Measurements from ENCODE around the gene MGAT3.

MGAT3 gene

DNA sequence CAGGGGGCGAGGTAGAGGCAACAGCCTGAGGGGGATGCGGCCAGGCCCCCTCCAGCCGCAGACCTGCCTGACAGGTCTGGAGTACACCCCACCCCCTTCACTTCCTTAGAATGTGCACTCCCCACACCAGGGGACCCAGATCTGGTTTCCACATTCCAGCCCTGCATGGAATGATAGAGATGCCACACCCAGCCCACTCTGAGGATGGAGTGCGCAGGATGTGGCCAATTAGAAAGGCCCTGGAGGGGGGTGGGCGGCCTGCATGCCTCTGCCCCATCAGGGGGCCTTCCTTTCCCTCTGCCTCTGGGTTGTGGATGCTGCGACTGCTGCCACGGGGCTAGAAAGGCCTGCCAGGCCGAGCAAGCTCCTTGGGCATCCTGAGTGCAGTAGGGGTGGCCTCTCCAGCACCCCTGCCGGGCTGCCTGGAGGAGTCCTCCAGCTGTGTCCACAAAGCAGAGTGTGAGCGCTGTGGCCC lies 28.2 kb upstream of the MGAT3 start:
- Histone ChIP-seq H3K36me3 (ENCODE audit: insufficient read depth, insufficient read length, low read length) (peaks cover 69% of the 10 kb centered on the region), H3K4me1 (ENCODE audit: insufficient read depth, insufficient read length) (peaks cover 21% of the 10 kb centered on the region), H3K9me3 (ENCODE audit: insufficient read depth, low read length) (no peaks in the 10 kb centered on the region), H3K27me3 (ENCODE audit: insufficient read depth, insufficient read length) (no peaks in the 10 kb centered on the region), H3K9ac (ENCODE audit: insufficient read length, low read depth) (peak overlapping the region; percentile 24), H3K4me3 (ENCODE audit: insufficient read length, low read depth) (no peak overlapping the region)
- peak; percentile 85 for DNase-seq (ENCODE audit: low read depth, low spot score)
- no peak for TF ChIP-seq ZNF274 (IDR thresholded peaks at IDR 0.05; ENCODE audit: low read depth, low read length)
- no peak for TF ChIP-seq SUZ12 (IDR thresholded peaks at IDR 0.05; ENCODE audit: extremely low read depth, insufficient read depth, insufficient read length)
- TF ChIP-seq YY1 (IDR thresholded peaks at IDR 0.05; ENCODE audit: insufficient read depth, insufficient read length), result no peak

DNA sequence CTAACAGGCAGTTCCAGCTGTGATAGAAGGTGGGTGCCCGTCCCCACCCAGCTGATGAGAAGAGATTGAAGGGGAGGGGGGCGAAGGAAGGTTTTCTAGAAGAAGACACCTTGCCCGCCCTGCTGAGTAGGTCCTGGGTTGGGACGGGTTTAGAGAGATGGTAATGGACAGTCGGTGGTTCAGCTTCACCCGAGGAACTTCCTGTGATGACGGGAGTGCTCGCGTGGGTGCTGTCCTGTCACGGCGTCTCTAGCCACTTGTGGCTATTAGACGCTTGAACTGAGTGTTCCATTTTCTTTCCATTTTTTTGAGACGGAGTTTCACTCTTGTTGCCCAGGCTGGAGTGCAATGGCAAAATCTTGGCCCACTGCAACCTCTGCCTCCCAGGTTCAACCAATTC lies 27.6 kb upstream of the MGAT3 start:
- H3K4me1 ChIP-seq (ENCODE audit: insufficient read depth, insufficient read length), result peaks cover 21% of the 10 kb centered on the region
- TF ChIP-seq ZNF274 (IDR thresholded peaks at IDR 0.05; ENCODE audit: low read depth, low read length), result no peak
- TF ChIP-seq YY1 (IDR thresholded peaks at IDR 0.05; ENCODE audit: insufficient read depth, insufficient read length), result no peak
- TF ChIP-seq SUZ12 (IDR thresholded peaks at IDR 0.05; ENCODE audit: extremely low read depth, insufficient read depth, insufficient read length), result no peak
- no peak for DNase-seq (ENCODE audit: low read depth, low spot score)
- no peaks in the 10 kb centered on the region for H3K27me3 ChIP-seq (ENCODE audit: insufficient read depth, insufficient read length)
- no peaks in the 10 kb centered on the region for H3K9me3 ChIP-seq (ENCODE audit: insufficient read depth, low read length)
- H3K36me3 ChIP-seq (ENCODE audit: insufficient read depth, insufficient read length, low read length), result peaks cover 64% of the 10 kb centered on the region
- H3K4me3 ChIP-seq (ENCODE audit: insufficient read length, low read depth), result no peak overlapping the region
- H3K9ac ChIP-seq (ENCODE audit: insufficient read length, low read depth), result peak overlapping the region; percentile 24

DNA sequence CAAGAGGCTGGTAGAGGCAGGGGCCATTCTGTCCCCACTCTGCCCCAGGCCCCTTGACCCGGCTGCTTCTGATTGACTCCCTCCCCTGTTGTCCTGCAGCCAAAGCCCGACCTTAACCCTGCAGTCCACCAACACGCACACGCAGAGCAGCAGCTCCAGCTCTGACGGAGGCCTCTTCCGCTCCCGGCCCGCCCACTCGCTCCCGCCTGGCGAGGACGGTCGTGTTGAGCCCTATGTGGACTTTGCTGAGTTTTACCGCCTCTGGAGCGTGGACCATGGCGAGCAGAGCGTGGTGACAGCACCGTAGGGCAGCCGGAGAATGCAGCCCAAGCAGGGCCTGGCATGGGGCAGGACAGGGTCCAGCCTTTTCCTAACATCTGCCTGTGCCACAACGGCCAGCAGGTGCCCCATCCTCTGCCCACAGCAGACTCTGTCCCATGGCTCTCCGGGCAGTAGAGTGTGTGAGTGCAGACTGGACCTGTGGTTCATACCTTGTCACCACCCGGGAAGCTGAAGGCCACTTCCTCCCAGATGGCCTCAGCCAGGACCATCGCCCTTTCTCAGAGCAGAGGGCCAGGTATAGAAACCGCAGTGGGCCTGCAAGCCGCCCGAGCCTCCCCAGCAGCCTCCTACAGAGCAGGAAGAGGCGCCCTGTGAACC lies 26.8 kb upstream of the MGAT3 start:
- no peak for DNase-seq (ENCODE audit: low read depth, low spot score)
- peaks cover 58% of the 10 kb centered on the region for H3K36me3 ChIP-seq (ENCODE audit: insufficient read depth, insufficient read length, low read length)
- peaks cover 23% of the 10 kb centered on the region for H3K4me1 ChIP-seq (ENCODE audit: insufficient read depth, insufficient read length)
- no peaks in the 10 kb centered on the region for H3K27me3 ChIP-seq (ENCODE audit: insufficient read depth, insufficient read length)
- TF ChIP-seq ZNF274 (IDR thresholded peaks at IDR 0.05; ENCODE audit: low read depth, low read length), result no peak
- TF ChIP-seq YY1 (IDR thresholded peaks at IDR 0.05; ENCODE audit: insufficient read depth, insufficient read length), result no peak
- TF ChIP-seq SUZ12 (IDR thresholded peaks at IDR 0.05; ENCODE audit: extremely low read depth, insufficient read depth, insufficient read length), result no peak
- no peaks in the 10 kb centered on the region for H3K9me3 ChIP-seq (ENCODE audit: insufficient read depth, low read length)
- peak overlapping the region; percentile 33 for H3K9ac ChIP-seq (ENCODE audit: insufficient read length, low read depth)
- no peak overlapping the region for H3K4me3 ChIP-seq (ENCODE audit: insufficient read length, low read depth)

DNA sequence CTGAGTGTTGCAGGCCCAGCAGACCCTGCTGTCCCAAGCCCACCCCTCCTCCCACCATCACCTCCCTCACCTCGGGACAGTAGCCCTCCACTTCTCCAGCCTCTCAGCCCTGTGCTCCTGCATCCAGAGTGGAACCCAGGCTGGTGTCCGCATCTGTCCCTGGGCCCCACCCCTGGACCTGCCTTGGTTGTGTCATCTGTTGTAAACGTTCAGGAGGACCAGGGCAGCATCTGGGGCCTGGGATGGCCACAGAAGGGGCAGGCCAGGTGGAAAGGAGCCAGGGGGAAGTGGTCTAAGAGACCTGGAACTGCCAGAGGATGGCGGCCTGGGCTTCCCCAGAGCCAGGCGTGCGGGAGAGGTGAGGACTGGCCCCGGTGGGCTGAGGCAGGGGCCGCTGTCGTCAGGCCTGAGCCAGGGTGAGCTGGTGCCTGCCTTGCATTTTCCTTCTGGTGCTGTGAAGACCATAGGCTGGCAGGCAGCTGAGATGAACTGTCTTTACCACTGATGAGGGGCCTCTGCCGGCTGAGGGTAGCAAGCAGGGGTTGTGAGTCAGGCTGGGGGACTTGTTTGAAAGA lies 26.1 kb upstream of the MGAT3 start:
- Histone ChIP-seq H3K4me3 (ENCODE audit: insufficient read length, low read depth) (no peak overlapping the region), H3K9me3 (ENCODE audit: insufficient read depth, low read length) (no peaks in the 10 kb centered on the region), H3K9ac (ENCODE audit: insufficient read length, low read depth) (peak overlapping the region; percentile 10), H3K27me3 (ENCODE audit: insufficient read depth, insufficient read length) (no peaks in the 10 kb centered on the region), H3K4me1 (ENCODE audit: insufficient read depth, insufficient read length) (peaks cover 23% of the 10 kb centered on the region), H3K36me3 (ENCODE audit: insufficient read depth, insufficient read length, low read length) (peaks cover 58% of the 10 kb centered on the region)
- no peak for TF ChIP-seq SUZ12 (IDR thresholded peaks at IDR 0.05; ENCODE audit: extremely low read depth, insufficient read depth, insufficient read length)
- no peak for DNase-seq (ENCODE audit: low read depth, low spot score)

DNA sequence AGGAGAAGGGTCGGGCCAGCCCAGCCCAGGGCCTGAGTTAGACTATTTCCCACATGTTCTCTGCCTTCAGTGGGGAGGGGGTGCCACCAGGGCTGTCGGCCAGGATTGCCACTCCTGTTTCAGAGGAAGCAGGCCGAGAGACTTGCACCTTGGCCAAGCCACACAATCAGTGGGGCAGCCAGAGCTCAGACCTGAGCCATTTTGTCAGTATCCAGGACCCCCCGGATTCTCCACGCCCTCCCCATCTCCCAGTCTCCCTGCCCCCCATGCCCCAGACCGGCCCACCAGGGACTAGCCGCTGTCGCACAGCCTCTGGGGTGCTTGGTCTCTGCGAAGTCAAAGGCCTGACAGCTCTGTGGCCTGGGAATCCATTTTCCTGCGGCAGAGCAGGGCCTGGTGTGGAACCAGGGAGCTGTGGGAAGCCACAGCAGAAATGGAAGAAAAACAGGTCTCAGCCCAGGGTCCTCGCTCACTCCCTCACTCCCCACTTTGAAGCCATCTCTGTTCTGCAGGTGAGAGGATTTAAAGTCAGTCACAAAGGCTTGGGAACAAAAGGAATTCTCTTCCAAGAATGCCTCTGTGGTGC lies 25.5 kb upstream of the MGAT3 start:
- no peak for DNase-seq (ENCODE audit: low read depth, low spot score)
- Histone ChIP-seq H3K36me3 (ENCODE audit: insufficient read depth, insufficient read length, low read length) (peaks cover 54% of the 10 kb centered on the region), H3K9me3 (ENCODE audit: insufficient read depth, low read length) (no peaks in the 10 kb centered on the region), H3K4me1 (ENCODE audit: insufficient read depth, insufficient read length) (peaks cover 23% of the 10 kb centered on the region), H3K27me3 (ENCODE audit: insufficient read depth, insufficient read length) (no peaks in the 10 kb centered on the region), H3K9ac (ENCODE audit: insufficient read length, low read depth) (no peak overlapping the region), H3K4me3 (ENCODE audit: insufficient read length, low read depth) (no peak overlapping the region)
- TF ChIP-seq SUZ12 (IDR thresholded peaks at IDR 0.05; ENCODE audit: extremely low read depth, insufficient read depth, insufficient read length), result no peak
- TF ChIP-seq ZNF274 (IDR thresholded peaks at IDR 0.05; ENCODE audit: low read depth, low read length), result no peak
- no peak for TF ChIP-seq YY1 (IDR thresholded peaks at IDR 0.05; ENCODE audit: insufficient read depth, insufficient read length)

GRCh38 chr22:39431821-39432251 lies 25.0 kb upstream of the MGAT3 start:
- DNase-seq (ENCODE audit: low read depth, low spot score), result no peak
- peaks cover 20% of the 10 kb centered on the region for H3K4me1 ChIP-seq (ENCODE audit: insufficient read depth, insufficient read length)
- TF ChIP-seq YY1 (IDR thresholded peaks at IDR 0.05; ENCODE audit: insufficient read depth, insufficient read length), result no peak
- TF ChIP-seq ZNF274 (IDR thresholded peaks at IDR 0.05; ENCODE audit: low read depth, low read length), result no peak
- no peak for TF ChIP-seq SUZ12 (IDR thresholded peaks at IDR 0.05; ENCODE audit: extremely low read depth, insufficient read depth, insufficient read length)
- H3K4me3 ChIP-seq (ENCODE audit: insufficient read length, low read depth), result no peak overlapping the region
- no peaks in the 10 kb centered on the region for H3K27me3 ChIP-seq (ENCODE audit: insufficient read depth, insufficient read length)
- H3K9ac ChIP-seq (ENCODE audit: insufficient read length, low read depth), result no peak overlapping the region
- H3K36me3 ChIP-seq (ENCODE audit: insufficient read depth, insufficient read length, low read length), result peaks cover 49% of the 10 kb centered on the region
- H3K9me3 ChIP-seq (ENCODE audit: insufficient read depth, low read length), result no peaks in the 10 kb centered on the region

DNA sequence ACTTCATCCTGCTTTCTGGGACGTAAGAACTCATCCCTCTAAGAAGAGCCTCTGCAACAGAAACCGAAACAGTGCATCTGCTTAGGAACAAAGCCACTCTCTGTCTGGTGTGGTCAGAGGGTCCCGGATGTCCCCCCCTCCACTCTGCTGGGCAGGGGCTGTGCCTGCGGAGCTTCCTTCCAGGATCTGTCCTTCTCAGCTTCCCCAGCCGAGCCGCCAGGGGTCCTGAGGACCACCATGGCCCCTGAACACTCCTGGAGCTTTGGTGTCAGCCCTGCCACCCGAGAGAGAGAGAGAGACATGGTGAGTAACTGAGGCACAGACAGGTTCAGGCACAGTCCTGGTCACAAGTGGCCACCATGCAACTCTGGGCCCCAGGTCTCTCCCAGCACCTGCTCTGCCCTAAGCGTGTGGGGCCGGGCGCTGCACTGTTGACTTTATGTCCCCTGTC lies 24.4 kb upstream of the MGAT3 start:
- Histone ChIP-seq H3K4me1 (ENCODE audit: insufficient read depth, insufficient read length) (peaks cover 20% of the 10 kb centered on the region), H3K9me3 (ENCODE audit: insufficient read depth, low read length) (no peaks in the 10 kb centered on the region), H3K4me3 (ENCODE audit: insufficient read length, low read depth) (no peak overlapping the region), H3K27me3 (ENCODE audit: insufficient read depth, insufficient read length) (no peaks in the 10 kb centered on the region), H3K9ac (ENCODE audit: insufficient read length, low read depth) (no peak overlapping the region), H3K36me3 (ENCODE audit: insufficient read depth, insufficient read length, low read length) (peaks cover 43% of the 10 kb centered on the region)
- no peak for DNase-seq (ENCODE audit: low read depth, low spot score)
- TF ChIP-seq SUZ12 (IDR thresholded peaks at IDR 0.05; ENCODE audit: extremely low read depth, insufficient read depth, insufficient read length) (no peak), ZNF274 (IDR thresholded peaks at IDR 0.05; ENCODE audit: low read depth, low read length) (no peak), YY1 (IDR thresholded peaks at IDR 0.05; ENCODE audit: insufficient read depth, insufficient read length) (no peak)

All from NT2/D1 (cell line).